WTC11 (cell line): Measurements from ENCODE around the gene SNAPC4. TPM values are rescaled to one million over a fixed set of nuclear protein-coding genes. Genes with fewer than 3 reads are reported as not detected.

Experiments
- ATAC-seq: fragments of 200-7000 bp; cut with Tn5 transposase; 2 replicates; pipeline ENCODE4 v1.10.0; 2021; ENCODE audit warnings: mild to moderate bottlenecking, moderate library complexity
- CTCF ChIA-PET: fragments of 300-600 bp; sonication (Branson Sonifier 250); formaldehyde crosslinking; loops from one replicate; lab custom pipeline; 2021; ENCODE audit warnings: antibody characterized with exemption; lab: Charles Lee
- POLR2A ChIA-PET: fragments of 350-600 bp; sonication (Branson Sonifier 250); formaldehyde crosslinking; loops from one replicate; lab custom pipeline; 2021; ENCODE audit warnings: antibody characterized with exemption; lab: Charles Lee
- DNase-seq: peaks from one replicate; pipeline ENCODE4 v3.0.0; 2021; ENCODE audit warnings: low spot score
- H3K27ac Mint-ChIP-seq: 2 replicates; pipeline ENCODE4 v1.8.0; 2021; ENCODE audit warnings: mixed read lengths
- H3K27me3 Mint-ChIP-seq: 2 replicates; pipeline ENCODE4 v1.8.0; 2021; ENCODE audit warnings: low read depth, mild to moderate bottlenecking, moderate library complexity, mixed read lengths
- H3K36me3 Mint-ChIP-seq: 2 replicates; pipeline ENCODE4 v1.8.0; 2021; ENCODE audit warnings: mixed read lengths
- H3K4me1 Mint-ChIP-seq: 2 replicates; pipeline ENCODE4 v1.8.0; 2022; ENCODE audit warnings: mixed read lengths
- H3K4me3 Mint-ChIP-seq: 2 replicates; pipeline ENCODE4 v1.8.0; 2021; ENCODE audit warnings: mild to moderate bottlenecking, moderate library complexity, mixed read lengths
- H3K9me3 Mint-ChIP-seq: 2 replicates; pipeline ENCODE4 v1.8.0; 2021; ENCODE audit warnings: mixed read lengths
- EMX1 ChIP-seq: fragments of 250-450 bp; sonication (Bioruptor Pico); IDR thresholded peaks from 2 replicates; pipeline ENCODE4 v1.8.0; 2021; ENCODE audit warnings: mild to moderate bottlenecking
- ESRRA ChIP-seq: sonication (generic); formaldehyde crosslinking; IDR thresholded peaks from 2 replicates; pipeline ENCODE4 v1.8.1; 2022; ENCODE audit warnings: mild to moderate bottlenecking, missing genetic modification reagents, borderline replicate concordance
- FOXJ3 ChIP-seq: sonication (generic); formaldehyde crosslinking; IDR thresholded peaks from 2 replicates; pipeline ENCODE4 v1.9.0; 2021; ENCODE audit warnings: missing genetic modification reagents, mild to moderate bottlenecking, borderline replicate concordance
- FOXP1 ChIP-seq: sonication (generic); formaldehyde crosslinking; IDR thresholded peaks from 2 replicates; pipeline ENCODE4 v1.8.0; 2022; ENCODE audit warnings: missing genetic modification reagents, mild to moderate bottlenecking, moderate library complexity, borderline replicate concordance
- KAT7 ChIP-seq: sonication (generic); formaldehyde crosslinking; IDR thresholded peaks from 2 replicates; pipeline ENCODE4 v1.8.1; 2023; ENCODE audit warnings: missing genetic modification reagents, mild to moderate bottlenecking, borderline replicate concordance
- NFE2L1 ChIP-seq: sonication (generic); formaldehyde crosslinking; IDR thresholded peaks from 2 replicates; pipeline ENCODE4 v1.8.1; 2023; ENCODE audit warnings: missing genetic modification reagents
- NR1H2 ChIP-seq: sonication (generic); formaldehyde crosslinking; IDR thresholded peaks from 2 replicates; pipeline ENCODE4 v1.9.0; 2021; ENCODE audit warnings: mild to moderate bottlenecking, moderate library complexity, missing genetic modification reagents
- OVOL2 ChIP-seq: fragments of 250-450 bp; sonication (Bioruptor Pico); IDR thresholded peaks from 2 replicates; pipeline ENCODE4 v1.9.0; 2021; ENCODE audit warnings: mild to moderate bottlenecking, borderline replicate concordance
- ZNF219 ChIP-seq: sonication (generic); formaldehyde crosslinking; IDR thresholded peaks from 2 replicates; pipeline ENCODE4 v1.8.0; 2023; ENCODE audit warnings: missing genetic modification reagents, mild to moderate bottlenecking, borderline replicate concordance
- ZNF317 ChIP-seq: sonication (generic); formaldehyde crosslinking; IDR thresholded peaks from 2 replicates; pipeline ENCODE4 v1.8.1; 2023; ENCODE audit warnings: low read depth, mild to moderate bottlenecking, moderate library complexity, missing genetic modification reagents, borderline replicate concordance
- total RNA-seq: library from RNA; stranded (reverse); gene quantifications from 3 replicates; pipeline ENCODE4 v1.2.3, GENCODE V29; 2021
- TF ChIP-seq, protein P1 (sequence below): sonication (generic); formaldehyde crosslinking; IDR thresholded peaks from 2 replicates; pipeline ENCODE4 v1.8.0; 2022; ENCODE audit warnings: mild to moderate bottlenecking, missing genetic modification reagents
- TF ChIP-seq, protein P2 (sequence below): sonication (generic); formaldehyde crosslinking; IDR thresholded peaks from 2 replicates; pipeline ENCODE4 v1.8.0; 2023; ENCODE audit warnings: mild to moderate bottlenecking, missing genetic modification reagents
- TF ChIP-seq, protein P3 (sequence below): sonication (generic); formaldehyde crosslinking; IDR thresholded peaks from 2 replicates; pipeline ENCODE4 v1.8.1; 2022; ENCODE audit warnings: low read depth, missing genetic modification reagents, borderline replicate concordance
- TF ChIP-seq, protein P4 (sequence below): sonication (generic); formaldehyde crosslinking; IDR thresholded peaks from 2 replicates; pipeline ENCODE4 v1.8.0; 2023; ENCODE audit warnings: missing genetic modification reagents
- TF ChIP-seq, protein P5 (sequence below): sonication (generic); formaldehyde crosslinking; IDR thresholded peaks from 2 replicates; pipeline ENCODE4 v1.8.1; 2022; ENCODE audit warnings: missing genetic modification reagents, borderline replicate concordance
- TF ChIP-seq, protein P6 (sequence below): fragments of 250-450 bp; sonication (Bioruptor Pico); IDR thresholded peaks from 2 replicates; pipeline ENCODE4 v2.1.2; 2022; ENCODE audit warnings: mild to moderate bottlenecking, moderate library complexity
- TF ChIP-seq, protein P7 (sequence below): fragments of 250-450 bp; sonication (Bioruptor Pico); IDR thresholded peaks from 2 replicates; pipeline ENCODE4 v1.9.0; 2021; ENCODE audit warnings: mild to moderate bottlenecking

SNAPC4 gene
- total RNA-seq, 1 experiment from 2014 or later: 22.8 TPM

DNA sequence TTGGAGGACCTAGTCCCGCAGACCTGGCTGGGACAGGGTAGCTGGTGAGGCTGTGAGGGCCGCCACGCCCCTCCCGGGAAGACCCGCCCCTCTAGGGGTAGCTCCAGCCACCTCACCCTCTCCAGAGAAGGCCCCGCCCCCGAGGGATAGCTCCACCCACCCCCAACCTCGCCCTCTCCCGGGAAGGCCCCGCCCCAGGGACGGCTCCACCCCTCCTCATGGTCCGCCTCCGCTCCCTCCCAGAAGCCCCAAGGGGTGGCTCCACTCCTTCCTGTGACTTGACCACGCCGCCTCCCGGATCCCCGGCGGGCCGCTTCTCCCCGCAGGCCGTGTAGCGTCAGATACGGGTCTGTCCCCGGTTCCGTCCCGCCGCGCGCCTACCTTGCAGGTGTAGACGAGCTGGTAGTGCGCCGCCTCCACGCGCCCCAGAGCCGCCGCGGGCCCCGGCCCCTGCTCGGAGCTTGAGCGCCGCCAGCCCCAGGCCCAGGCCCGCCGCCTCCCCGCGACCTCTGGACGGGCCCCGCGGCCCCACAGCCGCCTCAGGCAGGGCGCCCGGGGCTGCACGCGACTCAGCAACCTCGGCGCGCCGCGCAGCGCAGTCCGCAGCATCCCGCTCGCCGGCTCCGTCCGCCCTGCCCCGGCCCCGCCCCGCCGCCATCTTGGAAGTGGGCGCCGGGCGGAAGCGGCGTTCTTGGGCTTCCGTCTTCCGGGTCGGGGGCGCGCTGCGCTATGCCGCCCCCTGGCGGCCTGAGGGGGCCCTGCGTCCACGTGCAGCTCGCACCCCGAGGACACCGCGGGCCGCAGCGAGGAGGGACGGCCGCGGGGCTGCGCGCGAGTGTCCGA is 36.6 kb downstream of the SNAPC4 start, which contains the start of gene DNLZ (continued):
- TF ChIP-seq FOXP1 (CRISPR knock-in tag) (peak; percentile 98), NFE2L1 (peak; percentile 85; the same call in 1 of the 2 replicates), EMX1 (CRISPR knock-in tag) (0 out of 2 replicates have a peak, but pooled peaks have one; percentile 7), ZNF219 (no peak), ZNF317 (CRISPR knock-in tag) (no peak), FOXJ3 (CRISPR knock-in tag) (no peak)
- TF ChIP-seq, protein P1, sequence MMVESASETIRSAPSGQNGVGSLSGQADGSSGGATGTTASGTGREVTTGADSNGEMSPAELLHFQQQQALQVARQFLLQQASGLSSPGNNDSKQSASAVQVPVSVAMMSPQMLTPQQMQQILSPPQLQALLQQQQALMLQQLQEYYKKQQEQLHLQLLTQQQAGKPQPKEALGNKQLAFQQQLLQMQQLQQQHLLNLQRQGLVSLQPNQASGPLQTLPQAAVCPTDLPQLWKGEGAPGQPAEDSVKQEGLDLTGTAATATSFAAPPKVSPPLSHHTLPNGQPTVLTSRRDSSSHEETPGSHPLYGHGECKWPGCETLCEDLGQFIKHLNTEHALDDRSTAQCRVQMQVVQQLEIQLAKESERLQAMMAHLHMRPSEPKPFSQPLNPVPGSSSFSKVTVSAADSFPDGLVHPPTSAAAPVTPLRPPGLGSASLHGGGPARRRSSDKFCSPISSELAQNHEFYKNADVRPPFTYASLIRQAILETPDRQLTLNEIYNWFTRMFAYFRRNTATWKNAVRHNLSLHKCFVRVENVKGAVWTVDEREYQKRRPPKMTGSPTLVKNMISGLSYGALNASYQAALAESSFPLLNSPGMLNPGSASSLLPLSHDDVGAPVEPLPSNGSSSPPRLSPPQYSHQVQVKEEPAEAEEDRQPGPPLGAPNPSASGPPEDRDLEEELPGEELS (CRISPR knock-in tag): peak; percentile 94
- TF ChIP-seq, protein P2, sequence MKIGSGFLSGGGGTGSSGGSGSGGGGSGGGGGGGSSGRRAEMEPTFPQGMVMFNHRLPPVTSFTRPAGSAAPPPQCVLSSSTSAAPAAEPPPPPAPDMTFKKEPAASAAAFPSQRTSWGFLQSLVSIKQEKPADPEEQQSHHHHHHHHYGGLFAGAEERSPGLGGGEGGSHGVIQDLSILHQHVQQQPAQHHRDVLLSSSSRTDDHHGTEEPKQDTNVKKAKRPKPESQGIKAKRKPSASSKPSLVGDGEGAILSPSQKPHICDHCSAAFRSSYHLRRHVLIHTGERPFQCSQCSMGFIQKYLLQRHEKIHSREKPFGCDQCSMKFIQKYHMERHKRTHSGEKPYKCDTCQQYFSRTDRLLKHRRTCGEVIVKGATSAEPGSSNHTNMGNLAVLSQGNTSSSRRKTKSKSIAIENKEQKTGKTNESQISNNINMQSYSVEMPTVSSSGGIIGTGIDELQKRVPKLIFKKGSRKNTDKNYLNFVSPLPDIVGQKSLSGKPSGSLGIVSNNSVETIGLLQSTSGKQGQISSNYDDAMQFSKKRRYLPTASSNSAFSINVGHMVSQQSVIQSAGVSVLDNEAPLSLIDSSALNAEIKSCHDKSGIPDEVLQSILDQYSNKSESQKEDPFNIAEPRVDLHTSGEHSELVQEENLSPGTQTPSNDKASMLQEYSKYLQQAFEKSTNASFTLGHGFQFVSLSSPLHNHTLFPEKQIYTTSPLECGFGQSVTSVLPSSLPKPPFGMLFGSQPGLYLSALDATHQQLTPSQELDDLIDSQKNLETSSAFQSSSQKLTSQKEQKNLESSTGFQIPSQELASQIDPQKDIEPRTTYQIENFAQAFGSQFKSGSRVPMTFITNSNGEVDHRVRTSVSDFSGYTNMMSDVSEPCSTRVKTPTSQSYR (CRISPR knock-in tag): peak; percentile 83; the same call in 1 of the 2 replicates
- TF ChIP-seq, protein P3, sequence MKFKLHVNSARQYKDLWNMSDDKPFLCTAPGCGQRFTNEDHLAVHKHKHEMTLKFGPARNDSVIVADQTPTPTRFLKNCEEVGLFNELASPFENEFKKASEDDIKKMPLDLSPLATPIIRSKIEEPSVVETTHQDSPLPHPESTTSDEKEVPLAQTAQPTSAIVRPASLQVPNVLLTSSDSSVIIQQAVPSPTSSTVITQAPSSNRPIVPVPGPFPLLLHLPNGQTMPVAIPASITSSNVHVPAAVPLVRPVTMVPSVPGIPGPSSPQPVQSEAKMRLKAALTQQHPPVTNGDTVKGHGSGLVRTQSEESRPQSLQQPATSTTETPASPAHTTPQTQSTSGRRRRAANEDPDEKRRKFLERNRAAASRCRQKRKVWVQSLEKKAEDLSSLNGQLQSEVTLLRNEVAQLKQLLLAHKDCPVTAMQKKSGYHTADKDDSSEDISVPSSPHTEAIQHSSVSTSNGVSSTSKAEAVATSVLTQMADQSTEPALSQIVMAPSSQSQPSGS (CRISPR knock-in tag): 0 out of 2 replicates have a peak, but pooled peaks have one; percentile 72
- TF ChIP-seq, protein P4, sequence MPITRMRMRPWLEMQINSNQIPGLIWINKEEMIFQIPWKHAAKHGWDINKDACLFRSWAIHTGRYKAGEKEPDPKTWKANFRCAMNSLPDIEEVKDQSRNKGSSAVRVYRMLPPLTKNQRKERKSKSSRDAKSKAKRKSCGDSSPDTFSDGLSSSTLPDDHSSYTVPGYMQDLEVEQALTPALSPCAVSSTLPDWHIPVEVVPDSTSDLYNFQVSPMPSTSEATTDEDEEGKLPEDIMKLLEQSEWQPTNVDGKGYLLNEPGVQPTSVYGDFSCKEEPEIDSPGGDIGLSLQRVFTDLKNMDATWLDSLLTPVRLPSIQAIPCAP (CRISPR knock-in tag): peak; percentile 86
- TF ChIP-seq, protein P5, sequence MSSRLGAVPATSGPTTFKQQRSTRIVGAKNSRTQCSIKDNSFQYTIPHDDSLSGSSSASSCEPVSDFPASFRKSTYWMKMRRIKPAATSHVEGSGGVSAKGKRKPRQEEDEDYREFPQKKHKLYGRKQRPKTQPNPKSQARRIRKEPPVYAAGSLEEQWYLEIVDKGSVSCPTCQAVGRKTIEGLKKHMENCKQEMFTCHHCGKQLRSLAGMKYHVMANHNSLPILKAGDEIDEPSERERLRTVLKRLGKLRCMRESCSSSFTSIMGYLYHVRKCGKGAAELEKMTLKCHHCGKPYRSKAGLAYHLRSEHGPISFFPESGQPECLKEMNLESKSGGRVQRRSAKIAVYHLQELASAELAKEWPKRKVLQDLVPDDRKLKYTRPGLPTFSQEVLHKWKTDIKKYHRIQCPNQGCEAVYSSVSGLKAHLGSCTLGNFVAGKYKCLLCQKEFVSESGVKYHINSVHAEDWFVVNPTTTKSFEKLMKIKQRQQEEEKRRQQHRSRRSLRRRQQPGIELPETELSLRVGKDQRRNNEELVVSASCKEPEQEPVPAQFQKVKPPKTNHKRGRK: no peak

DNA sequence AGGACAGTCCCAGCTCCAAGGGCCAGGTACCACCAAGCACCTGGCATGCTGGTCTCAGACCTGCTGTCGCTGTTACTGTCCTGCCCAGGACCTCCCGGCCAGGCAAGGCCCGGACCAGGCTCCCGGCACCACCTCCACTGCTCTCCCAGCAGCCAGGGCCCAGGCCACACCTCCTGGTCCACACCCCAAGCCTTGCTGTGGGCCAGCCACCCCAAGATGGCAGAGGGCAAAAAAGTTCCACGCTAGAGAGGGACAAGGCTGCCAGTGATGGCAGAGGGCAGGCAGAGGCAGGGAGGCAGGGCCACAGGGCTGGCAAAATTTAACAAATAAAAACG is 37.6 kb downstream of the SNAPC4 start:
- Mint-ChIP-seq H3K27ac (peak overlapping the region; percentile 45; the same call in 1 of the 2 replicates), H3K4me3 (no peak overlapping the region), H3K4me1 (peaks cover 5% of the 10 kb centered on the region), H3K36me3 (no peaks in the 10 kb centered on the region), H3K9me3 (no peaks in the 10 kb centered on the region), H3K27me3 (no peaks in the 10 kb centered on the region)
- no peak for DNase-seq
- POLR2A ChIA-PET: interaction anchor here (0.7 to 1.9 kb wide), 8 partner anchors 9 to 76 kb away, joined by 3 to 8 read pairs (median 3); partner anchors contain the start of genes ENTR1 and PMPCA
- CTCF ChIA-PET: interaction anchor here (0.6 to 3.8 kb wide), 36 partner anchors 8 to 613 kb away, joined by 3 to 41 read pairs (median 4); partner anchors contain the start of genes CARD9, INPP5E and SNAPC4
- ATAC-seq: no peak
- no peak for TF ChIP-seq OVOL2
- TF ChIP-seq KAT7 (CRISPR knock-in tag): no peak
- TF ChIP-seq, protein P6, sequence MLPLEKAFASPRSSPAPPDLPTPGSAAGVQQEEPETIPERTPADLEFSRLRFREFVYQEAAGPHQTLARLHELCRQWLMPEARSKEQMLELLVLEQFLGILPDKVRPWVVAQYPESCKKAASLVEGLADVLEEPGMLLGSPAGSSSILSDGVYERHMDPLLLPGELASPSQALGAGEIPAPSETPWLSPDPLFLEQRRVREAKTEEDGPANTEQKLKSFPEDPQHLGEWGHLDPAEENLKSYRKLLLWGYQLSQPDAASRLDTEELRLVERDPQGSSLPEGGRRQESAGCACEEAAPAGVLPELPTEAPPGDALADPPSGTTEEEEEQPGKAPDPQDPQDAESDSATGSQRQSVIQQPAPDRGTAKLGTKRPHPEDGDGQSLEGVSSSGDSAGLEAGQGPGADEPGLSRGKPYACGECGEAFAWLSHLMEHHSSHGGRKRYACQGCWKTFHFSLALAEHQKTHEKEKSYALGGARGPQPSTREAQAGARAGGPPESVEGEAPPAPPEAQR (CRISPR knock-in tag): no peak
- TF ChIP-seq NR1H2: no peak
- TF ChIP-seq, protein P7, sequence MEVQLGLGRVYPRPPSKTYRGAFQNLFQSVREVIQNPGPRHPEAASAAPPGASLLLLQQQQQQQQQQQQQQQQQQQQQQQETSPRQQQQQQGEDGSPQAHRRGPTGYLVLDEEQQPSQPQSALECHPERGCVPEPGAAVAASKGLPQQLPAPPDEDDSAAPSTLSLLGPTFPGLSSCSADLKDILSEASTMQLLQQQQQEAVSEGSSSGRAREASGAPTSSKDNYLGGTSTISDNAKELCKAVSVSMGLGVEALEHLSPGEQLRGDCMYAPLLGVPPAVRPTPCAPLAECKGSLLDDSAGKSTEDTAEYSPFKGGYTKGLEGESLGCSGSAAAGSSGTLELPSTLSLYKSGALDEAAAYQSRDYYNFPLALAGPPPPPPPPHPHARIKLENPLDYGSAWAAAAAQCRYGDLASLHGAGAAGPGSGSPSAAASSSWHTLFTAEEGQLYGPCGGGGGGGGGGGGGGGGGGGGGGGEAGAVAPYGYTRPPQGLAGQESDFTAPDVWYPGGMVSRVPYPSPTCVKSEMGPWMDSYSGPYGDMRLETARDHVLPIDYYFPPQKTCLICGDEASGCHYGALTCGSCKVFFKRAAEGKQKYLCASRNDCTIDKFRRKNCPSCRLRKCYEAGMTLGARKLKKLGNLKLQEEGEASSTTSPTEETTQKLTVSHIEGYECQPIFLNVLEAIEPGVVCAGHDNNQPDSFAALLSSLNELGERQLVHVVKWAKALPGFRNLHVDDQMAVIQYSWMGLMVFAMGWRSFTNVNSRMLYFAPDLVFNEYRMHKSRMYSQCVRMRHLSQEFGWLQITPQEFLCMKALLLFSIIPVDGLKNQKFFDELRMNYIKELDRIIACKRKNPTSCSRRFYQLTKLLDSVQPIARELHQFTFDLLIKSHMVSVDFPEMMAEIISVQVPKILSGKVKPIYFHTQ (CRISPR knock-in tag): no peak
- TF ChIP-seq ESRRA (CRISPR knock-in tag): no peak
